CD4-positive, alpha-beta T cell treated with Interleukin-6 for 4 hours (primary cell): ENCODE measurements around the gene NFYB.

ENCODE experiments used
- DNase-seq: peaks from one replicate; pipeline ENCODE4 v3.0.0-alpha.2; 2020; ENCODE audit warnings: mixed read lengths

Gene NFYB

GRCh38 chr12:104155711-104156555, 17.9 kb upstream of the NFYB start:
- DNase-seq = no peak

GRCh38 chr12:104154806-104155205, 16.8 kb upstream of the NFYB start:
- no peak for DNase-seq

GRCh38 chr12:104154286-104154685, 16.3 kb upstream of the NFYB start:
- no peak for DNase-seq

GRCh38 chr12:104152685-104153241, 14.8 kb upstream of the NFYB start:
- no peak for DNase-seq

- no peak for DNase-seq
Measured at GRCh38 chr12:104150416-104150815, 12.4 kb upstream of the NFYB start.

- DNase-seq = no peak
Measured at GRCh38 chr12:104147346-104147745, 9.3 kb upstream of the NFYB start.

GRCh38 chr12:104143918-104144317, 5.9 kb upstream of the NFYB start:
- DNase-seq = no peak

- DNase-seq = no peak
Measured at GRCh38 chr12:104143002-104143401, 5.0 kb upstream of the NFYB start.

- DNase-seq = no peak
Measured at GRCh38 chr12:104142543-104142942, 4.5 kb upstream of the NFYB start.

- no peak for DNase-seq
Measured at GRCh38 chr12:104138797-104139152, 765 bp upstream of the NFYB start.

- DNase-seq = peak; percentile 51
Measured at GRCh38 chr12:104137001-104137901, 759 bp downstream of the NFYB start.

GRCh38 chr12:104136577-104136976, 1.4 kb downstream of the NFYB start:
- no peak for DNase-seq

- no peak for DNase-seq
Measured at GRCh38 chr12:104134882-104135281, 3.1 kb downstream of the NFYB start.

- DNase-seq = no peak
Measured at GRCh38 chr12:104133866-104134265, 4.1 kb downstream of the NFYB start.

- DNase-seq = no peak
Measured at GRCh38 chr12:104133321-104133720, 4.7 kb downstream of the NFYB start.

- DNase-seq = no peak
Measured at GRCh38 chr12:104132351-104132956, 5.6 kb downstream of the NFYB start.

- DNase-seq = no peak
Measured at GRCh38 chr12:104131609-104132008, 6.4 kb downstream of the NFYB start.

GRCh38 chr12:104130760-104131159, 7.2 kb downstream of the NFYB start:
- DNase-seq = no peak

GRCh38 chr12:104126548-104126947, 11.5 kb downstream of the NFYB start:
- DNase-seq = no peak

GRCh38 chr12:104122298-104122697, 15.7 kb downstream of the NFYB start:
- no peak for DNase-seq

GRCh38 chr12:104121001-104121400, 17.0 kb downstream of the NFYB start:
- no peak for DNase-seq

- no peak for DNase-seq
Measured at GRCh38 chr12:104115587-104115975, 22.4 kb downstream of the NFYB start.
